ENCODE measurements around the gene DUSP28.

DNA sequence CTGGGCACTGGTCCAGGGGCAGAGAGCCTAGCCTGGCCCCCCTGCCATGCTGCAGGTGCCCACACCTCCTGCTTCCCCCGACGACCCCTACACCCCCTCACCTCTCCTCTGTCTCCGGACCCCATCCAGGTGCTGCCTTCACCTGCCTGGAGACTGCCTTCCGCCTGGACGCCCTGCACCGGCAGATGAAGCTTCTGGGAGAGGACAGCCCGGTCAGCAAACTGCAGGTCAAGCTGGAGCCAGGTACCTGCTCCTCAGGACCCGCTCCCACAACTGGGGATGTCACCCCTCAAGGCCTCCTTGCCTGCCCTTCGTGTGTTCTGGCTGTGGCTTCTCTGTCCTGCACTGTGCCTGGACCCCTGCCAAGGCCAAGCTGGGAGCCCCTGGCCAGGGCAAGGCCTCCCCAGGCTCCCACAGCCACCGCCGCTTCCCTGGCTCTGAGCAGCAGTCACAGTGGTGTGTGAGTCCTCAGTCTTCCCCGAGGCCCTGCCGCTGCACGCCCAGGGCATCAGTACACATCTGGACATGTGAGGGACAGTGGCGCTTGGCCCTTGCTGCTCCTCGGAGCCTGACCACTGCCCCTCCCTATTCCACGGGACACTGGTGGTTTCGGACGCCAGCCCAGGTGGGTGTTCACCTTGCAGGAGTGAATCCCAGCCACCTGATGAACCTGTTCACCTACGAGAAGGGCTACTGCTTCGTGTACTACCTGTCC, 14.4 kb downstream of the DUSP28 start:
- TF ChIP-seq CTCF (IDR thresholded peaks at IDR 0.05) (no peak), POLR2A (IDR thresholded peaks at IDR 0.05) (no peak)
